GM13977 (cell line): ENCODE data around the gene NOP16.

Experiments
- DNase-seq: peaks from one replicate; pipeline ENCODE4 v3.0.0; 2012; ENCODE audit warnings: low spot score
- in situ Hi-C: fragments of 300-500 bp; cut with MboI; formaldehyde crosslinking; loops from one replicate; pipeline ENCODE4 v1.12.0; 2022; ENCODE audit warnings: low sequenced_read_pairs, low pct_unique_long_range_greater_than_20kb, mixed read lengths, inconsistent platforms; ENCODE audit not compliant: unreplicated experiment
- TF ChIP-seq, protein P1 (sequence below): IDR thresholded peaks from 2 replicates; pipeline ENCODE4 v1.5.1; 2012; ENCODE audit warnings: mild to moderate bottlenecking, control low read depth; ENCODE audit not compliant: insufficient read depth; ENCODE audit errors: extremely low read depth, missing control alignments

The NOP16 gene

DNA sequence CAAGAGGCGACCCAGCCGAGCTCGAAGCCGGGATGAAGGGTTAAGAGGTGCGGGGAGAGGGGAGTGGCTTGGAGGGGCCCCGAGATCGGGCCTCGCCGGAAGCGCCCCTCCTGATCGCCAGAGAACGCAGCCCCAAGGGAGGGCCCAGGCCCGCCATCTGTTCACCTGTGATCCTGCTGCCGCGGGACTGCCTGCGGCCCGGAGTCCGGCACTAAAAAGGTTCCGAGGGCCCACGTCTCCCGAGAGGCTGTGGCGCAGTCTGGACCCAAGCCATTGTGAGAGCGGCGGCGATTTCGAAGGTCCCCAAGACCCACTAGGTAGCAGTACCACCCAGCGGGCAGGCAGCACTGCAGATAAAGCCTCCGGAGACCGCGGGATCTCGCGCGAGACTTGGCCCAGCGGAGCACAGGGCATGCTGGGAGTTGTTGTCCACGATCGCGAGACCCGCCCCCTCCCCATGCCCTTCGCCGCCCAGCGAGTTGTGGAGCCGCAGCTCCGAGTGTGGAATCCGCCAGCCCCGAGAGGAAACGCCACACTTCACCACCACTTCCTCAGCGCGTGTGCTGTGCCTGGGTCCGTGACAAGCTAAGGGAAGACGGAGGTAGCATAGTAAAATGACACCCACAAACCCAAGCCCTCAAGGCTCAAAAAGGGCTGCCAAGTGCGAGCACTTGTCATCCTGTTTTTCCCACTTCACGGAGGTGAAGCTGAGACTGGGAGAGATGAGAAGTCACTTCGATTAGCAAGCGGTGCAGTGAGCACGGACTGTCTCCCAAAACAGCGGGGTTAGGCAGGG, 26.8 kb downstream of the NOP16 start, which contains the start of gene KIAA1191:
TSS of gene KIAA1191 (minus strand) at position 328 of the 796 bp plus-strand sequence. CDS start 2,256 bp downstream, outside the sequence.
- TF ChIP-seq, protein P1, sequence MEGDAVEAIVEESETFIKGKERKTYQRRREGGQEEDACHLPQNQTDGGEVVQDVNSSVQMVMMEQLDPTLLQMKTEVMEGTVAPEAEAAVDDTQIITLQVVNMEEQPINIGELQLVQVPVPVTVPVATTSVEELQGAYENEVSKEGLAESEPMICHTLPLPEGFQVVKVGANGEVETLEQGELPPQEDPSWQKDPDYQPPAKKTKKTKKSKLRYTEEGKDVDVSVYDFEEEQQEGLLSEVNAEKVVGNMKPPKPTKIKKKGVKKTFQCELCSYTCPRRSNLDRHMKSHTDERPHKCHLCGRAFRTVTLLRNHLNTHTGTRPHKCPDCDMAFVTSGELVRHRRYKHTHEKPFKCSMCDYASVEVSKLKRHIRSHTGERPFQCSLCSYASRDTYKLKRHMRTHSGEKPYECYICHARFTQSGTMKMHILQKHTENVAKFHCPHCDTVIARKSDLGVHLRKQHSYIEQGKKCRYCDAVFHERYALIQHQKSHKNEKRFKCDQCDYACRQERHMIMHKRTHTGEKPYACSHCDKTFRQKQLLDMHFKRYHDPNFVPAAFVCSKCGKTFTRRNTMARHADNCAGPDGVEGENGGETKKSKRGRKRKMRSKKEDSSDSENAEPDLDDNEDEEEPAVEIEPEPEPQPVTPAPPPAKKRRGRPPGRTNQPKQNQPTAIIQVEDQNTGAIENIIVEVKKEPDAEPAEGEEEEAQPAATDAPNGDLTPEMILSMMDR = peak; percentile 38
- peak; percentile 89 for DNase-seq
- in situ Hi-C loops = no loop called here

DNA sequence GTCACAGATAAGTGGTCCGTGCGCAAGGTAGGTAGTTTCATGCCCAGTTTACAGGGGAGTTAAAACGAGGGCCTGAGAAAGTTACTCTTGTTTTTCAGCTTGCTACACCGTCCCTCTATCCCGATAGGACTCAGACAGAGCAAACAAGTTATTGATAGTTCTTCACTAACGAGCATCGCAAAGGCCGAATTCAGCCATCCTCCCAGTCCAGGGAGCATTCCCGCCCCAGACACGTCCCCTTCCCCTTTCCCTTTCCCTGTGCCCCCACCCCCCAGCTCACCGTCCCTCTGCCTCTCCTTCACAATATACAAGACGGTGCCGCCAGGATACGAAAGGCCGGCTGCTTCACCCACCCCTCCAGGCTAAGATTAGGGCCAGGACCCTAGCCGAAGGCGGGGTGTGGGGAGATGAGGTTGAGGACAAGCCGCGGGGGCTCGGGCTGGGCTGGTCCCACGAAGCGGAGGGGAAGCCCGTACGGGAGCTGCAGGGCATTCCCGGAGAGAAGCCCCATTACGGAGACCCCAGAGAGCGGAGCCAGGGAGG, 27.4 kb downstream of the NOP16 start:
- no peak for DNase-seq
- TF ChIP-seq, protein P1 = no peak
- in situ Hi-C loops = no loop called here

DNA sequence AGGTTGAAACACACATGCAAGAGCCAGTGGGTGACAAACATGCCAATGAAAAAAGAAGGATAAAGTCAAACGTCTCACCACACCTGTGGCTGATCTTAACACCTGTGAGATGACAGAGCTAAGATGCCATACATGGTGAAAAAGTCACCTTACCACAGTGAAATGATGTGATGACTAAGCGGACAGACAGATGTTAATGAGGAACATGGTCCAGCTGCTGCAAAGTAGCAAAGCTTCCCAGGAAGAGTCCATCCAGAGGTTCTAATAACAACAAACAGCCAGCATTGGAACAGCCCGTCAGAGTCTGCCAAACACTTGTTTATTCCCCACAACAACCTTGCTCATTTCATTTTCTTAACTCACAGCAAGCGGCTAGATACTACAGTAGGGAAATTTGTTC, 28.7 kb downstream of the NOP16 start:
- TF ChIP-seq, protein P1 = no peak
- in situ Hi-C loops = no loop called here
- DNase-seq = no peak

DNA sequence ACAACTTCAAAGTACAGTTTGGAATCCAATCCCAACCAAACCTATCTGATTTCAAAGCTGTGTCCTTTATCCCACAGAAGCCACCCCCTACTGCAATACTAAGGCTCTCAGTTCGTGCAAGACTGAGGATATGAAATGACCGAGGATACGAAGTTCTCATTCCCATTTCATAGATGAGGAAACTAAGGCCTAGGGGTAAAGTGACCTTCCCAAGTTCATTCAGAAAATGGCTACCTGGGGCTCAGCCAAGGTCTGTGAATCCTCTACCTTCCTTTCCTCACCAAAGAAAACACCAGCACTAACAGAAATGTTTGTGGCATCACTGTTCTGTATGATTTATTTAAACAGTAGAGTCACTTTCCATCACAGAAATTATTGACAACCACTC, 32.2 kb downstream of the NOP16 start:
- in situ Hi-C loops = no loop called here
- TF ChIP-seq, protein P1 = no peak

DNA sequence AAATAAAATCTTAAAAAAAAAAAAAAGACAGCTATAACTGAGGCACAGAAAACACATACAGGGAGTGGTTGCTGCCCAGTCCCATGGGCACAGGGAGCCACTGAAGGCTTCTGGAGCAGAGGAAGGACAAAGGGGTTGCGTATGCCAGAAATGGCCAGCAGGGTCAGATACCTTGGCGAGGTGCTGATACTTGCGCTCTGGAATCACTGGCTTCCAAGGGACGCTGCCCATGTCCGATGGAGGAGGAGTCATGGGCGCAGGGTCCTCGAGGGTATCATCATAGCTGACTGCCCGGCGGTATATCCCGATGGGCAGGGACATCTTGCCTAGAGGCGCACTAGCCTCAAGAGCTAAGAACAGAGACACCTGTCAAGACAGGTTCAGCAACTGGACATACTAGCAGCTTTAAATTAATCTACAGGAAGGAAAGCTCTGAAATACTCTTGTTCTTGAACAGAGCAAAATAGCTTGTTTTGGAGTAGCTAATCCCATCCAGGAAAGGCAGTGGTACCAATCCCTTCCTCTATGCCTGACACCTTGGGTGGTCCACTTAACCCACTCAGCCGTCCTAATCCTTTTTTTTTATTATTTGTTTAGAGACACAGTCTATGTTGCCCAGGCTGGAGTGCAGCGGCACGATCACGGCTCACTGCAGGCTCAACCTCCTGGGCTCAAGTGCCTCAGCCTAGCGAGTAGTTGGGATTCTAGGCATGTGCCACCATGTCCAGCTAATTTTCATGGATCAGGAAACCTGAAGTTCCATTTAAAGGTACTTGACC, 32.8 kb downstream of the NOP16 start:
- in situ Hi-C loops = no loop called here
- TF ChIP-seq, protein P1 = no peak
- no peak for DNase-seq

More for the DNA sequence above, 32.2 kb downstream of the NOP16 start:
- DNase-seq = no peak

DNA sequence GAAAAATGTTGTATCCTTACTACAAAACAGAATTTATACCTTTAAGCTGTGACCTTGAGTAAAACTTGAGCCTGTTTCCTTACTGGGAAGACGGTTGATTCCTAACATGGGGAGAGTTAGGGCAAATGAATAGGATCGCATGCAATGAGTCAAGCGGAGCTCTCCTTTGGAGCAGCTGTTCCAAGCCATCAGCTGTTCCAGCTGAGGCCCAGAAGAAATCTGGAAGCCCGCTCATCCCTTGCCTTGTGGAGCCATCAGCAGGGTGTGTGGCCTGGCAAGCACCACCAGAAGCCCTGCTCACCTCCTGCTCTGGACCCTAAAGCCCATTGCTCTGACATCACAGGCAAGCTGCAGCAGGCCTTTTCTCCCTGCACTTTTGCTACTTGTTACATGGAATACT, 34.9 kb downstream of the NOP16 start:
- in situ Hi-C loops = no loop called here
- no peak for DNase-seq

More for the DNA sequence above, 34.9 kb downstream of the NOP16 start:
- TF ChIP-seq, protein P1 = no peak
